HCT116 (cell line): ENCODE data around the gene MXRA8. TPM values are rescaled to one million over a fixed set of nuclear protein-coding genes. Genes with fewer than 3 reads are reported as not detected.

ENCODE experiments used
- ATAC-seq: fragments of 200-7000 bp; cut with Tn5 transposase; 2 replicates; pipeline ENCODE4 v1.9.1; 2020; ENCODE audit warnings: mild to moderate bottlenecking, moderate library complexity
- BruUV-seq: library from RNA; stranded (reverse); fragments of 400-500 nt; replicated peaks from 2 replicates; lab custom pipeline; 2021; lab: Mats Ljungman, UMichigan
- CTCF ChIA-PET: fragments of 300-600 bp; sonication (Branson Sonifier 250); formaldehyde crosslinking; loops from one replicate; lab custom pipeline; 2021; ENCODE audit warnings: antibody characterized with exemption; lab: Charles Lee
- POLR2A ChIA-PET: fragments of 300-600, 350-600 bp; sonication (Branson Sonifier 250); formaldehyde crosslinking; loops from one replicate; lab custom pipeline; 2021; ENCODE audit warnings: antibody characterized with exemption; lab: Charles Lee
- RAD21 ChIA-PET, 2 experiments: fragments of 300-600 bp; sonication (Branson Sonifier 250); formaldehyde crosslinking; loops; one replicate each; lab custom pipeline; 2023; ENCODE audit warnings: low total read pairs in 2 of 2; ENCODE audit not compliant: uncharacterized antibody in 2 of 2, unreplicated experiment in 2 of 2, low non-redundant PET in 1 of 2; lab: Charles Lee
- DNase-seq: peaks from one replicate; pipeline ENCODE4 v3.0.0-alpha.2; 2010; ENCODE audit warnings: low read depth, low spot score
- H2AFZ ChIP-seq: fragments of 200-600 bp; shearing (Covaris generic), sonication (generic); 2 replicates; pipeline ENCODE4 v1.6.1; 2017; ENCODE audit warnings: low read depth, mixed run types, mixed read lengths, antibody characterized with exemption, low read length; ENCODE audit not compliant: poor library complexity, severe bottlenecking
- H3K27ac ChIP-seq: 2 replicates; pipeline ENCODE4 v1.5.1; 2012; ENCODE audit warnings: low read depth, low read length
- H3K27me3 ChIP-seq: fragments of 200-600 bp; sonication (generic); 2 replicates; pipeline ENCODE4 v1.6.1; 2016; ENCODE audit warnings: mixed run types, low read length, mixed read lengths; ENCODE audit not compliant: insufficient read depth
- H3K36me3 ChIP-seq, 2 experiments: fragments of 200-500 bp in 1 of 2; fragments of 200-600 bp in 1 of 2; sonication (Bioruptor generic) in 1 of 2; sonication (generic) in 1 of 2; 2 replicates each; pipeline versions ENCODE4 v1.5.1 to v1.6.1; 2014 to 2016; ENCODE audit warnings: low read length in 2 of 2, inconsistent platforms in 1 of 2, mixed read lengths in 1 of 2, mixed run types in 1 of 2; ENCODE audit not compliant: insufficient read depth in 2 of 2, control insufficient read depth in 1 of 2
- H3K4me1 ChIP-seq, 2 experiments: fragments of 200-600 bp in 1 of 2; sonication (generic) in 1 of 2; 2 replicates each; pipeline versions ENCODE4 v1.5.1 to v1.6.1; 2012 to 2017; ENCODE audit warnings: low read length in 2 of 2, inconsistent platforms in 1 of 2, mild to moderate bottlenecking in 1 of 2, mixed read lengths in 1 of 2, mixed run types in 1 of 2, moderate library complexity in 1 of 2; ENCODE audit not compliant: insufficient read depth in 2 of 2, control insufficient read depth in 1 of 2
- H3K4me2 ChIP-seq: fragments of 200-600 bp; sonication (generic); 2 replicates; pipeline ENCODE4 v1.6.1; 2017; ENCODE audit warnings: mixed run types, low read length, mixed read lengths
- H3K4me3 ChIP-seq, 2 experiments: fragments of 200-600 bp in 1 of 2; sonication (generic) in 1 of 2; replicated peaks in 1 of 2; 2 replicates each; pipeline ENCODE4 v1.5.1; 2011 to 2016; ENCODE audit warnings: low read length in 2 of 2, control low read depth in 1 of 2, low read depth in 1 of 2, mild to moderate bottlenecking in 1 of 2, mixed read lengths in 1 of 2, mixed run types in 1 of 2
- H3K79me2 ChIP-seq: fragments of 200-600 bp; sonication (generic); 2 replicates; pipeline ENCODE4 v1.6.1; 2017; ENCODE audit warnings: mild to moderate bottlenecking, mixed run types, low read length, moderate library complexity, mixed read lengths; ENCODE audit not compliant: insufficient read depth
- H3K9ac ChIP-seq: fragments of 200-600 bp; sonication (generic); 2 replicates; pipeline ENCODE4 v1.6.1; 2016; ENCODE audit warnings: low read length, mixed read lengths
- H3K9me2 ChIP-seq: fragments of 200-600 bp; sonication (generic), shearing (Covaris generic); 2 replicates; pipeline ENCODE4 v1.6.1; 2017; ENCODE audit warnings: mixed run types, mild to moderate bottlenecking, moderate library complexity; ENCODE audit not compliant: insufficient read depth
- H3K9me3 ChIP-seq, 2 experiments: fragments of 200-500 bp in 1 of 2; fragments of 200-600 bp in 1 of 2; sonication (Bioruptor generic) in 1 of 2; sonication (generic) in 1 of 2; 2 replicates each; pipeline ENCODE4 v1.6.1; 2014 to 2017; ENCODE audit warnings: low read length in 2 of 2, mixed read lengths in 2 of 2, inconsistent platforms in 1 of 2, low read depth in 1 of 2, mild to moderate bottlenecking in 1 of 2, mixed run types in 1 of 2, moderate library complexity in 1 of 2; ENCODE audit not compliant: control insufficient read depth in 1 of 2, insufficient read depth in 1 of 2
- H4K20me1 ChIP-seq: fragments of 200-600 bp; sonication (generic), shearing (Covaris generic); 2 replicates; pipeline ENCODE4 v1.6.1; 2017; ENCODE audit warnings: mixed run types, mild to moderate bottlenecking, moderate library complexity; ENCODE audit not compliant: insufficient read depth
- ATF3 ChIP-seq: IDR thresholded peaks from 2 replicates; pipeline ENCODE4 v1.6.1; 2012
- CBX3 ChIP-seq: IDR thresholded peaks from 2 replicates; pipeline ENCODE4 v1.6.1; 2012; ENCODE audit warnings: low read depth
- CEBPB ChIP-seq: IDR thresholded peaks from 2 replicates; pipeline ENCODE4 v1.6.1; 2012; ENCODE audit warnings: low read depth
- CTCF ChIP-seq, 3 experiments: fragments of 200-600 bp in 1 of 3; sonication (generic) in 1 of 3; IDR thresholded peaks in 2 of 3; conservative IDR thresholded peaks in 1 of 3; 2 replicates each; pipeline ENCODE4 v1.5.1; 2012 to 2017; ENCODE audit warnings: low read depth in 2 of 3, low read length in 2 of 3, antibody characterized with exemption in 1 of 3, borderline replicate concordance in 1 of 3, control low read depth in 1 of 3, mild to moderate bottlenecking in 1 of 3, mixed read lengths in 1 of 3, mixed run types in 1 of 3, moderate library complexity in 1 of 3; ENCODE audit not compliant: insufficient read depth in 1 of 3
- EGR1 ChIP-seq: IDR thresholded peaks from 2 replicates; pipeline ENCODE4 v1.6.1; 2012; ENCODE audit warnings: low read depth
- ELF1 ChIP-seq: IDR thresholded peaks from 2 replicates; pipeline ENCODE4 v1.6.1; 2012; ENCODE audit warnings: low read depth, borderline replicate concordance
- EZH2 ChIP-seq: fragments of 200-600 bp; sonication (generic); IDR thresholded peaks from 2 replicates; pipeline ENCODE4 v1.6.1; 2017; ENCODE audit warnings: antibody characterized with exemption, mixed run types
- EZH2phosphoT487 ChIP-seq: fragments of 200-600 bp; IDR thresholded peaks from 2 replicates; pipeline ENCODE4 v1.6.1; 2018; ENCODE audit warnings: antibody characterized with exemption, borderline replicate concordance
- FOSL1 ChIP-seq: IDR thresholded peaks from 2 replicates; pipeline ENCODE4 v1.6.1; 2012; ENCODE audit warnings: low read depth
- JUND ChIP-seq: IDR thresholded peaks from 2 replicates; pipeline ENCODE4 v1.6.1; 2012
- MAX ChIP-seq: IDR thresholded peaks from 2 replicates; pipeline ENCODE4 v1.6.1; 2012
- POLR2A ChIP-seq: IDR thresholded peaks from 2 replicates; pipeline ENCODE4 v1.7.0; 2011; ENCODE audit warnings: borderline replicate concordance; ENCODE audit not compliant: insufficient read depth, insufficient read length; ENCODE audit errors: extremely low read depth
- POLR2AphosphoS5 ChIP-seq: IDR thresholded peaks from 2 replicates; pipeline ENCODE4 v1.6.1; 2011; ENCODE audit warnings: mild to moderate bottlenecking, low read depth, low read length, moderate library complexity
- REST ChIP-seq: IDR thresholded peaks from 2 replicates; pipeline ENCODE4 v1.6.1; 2012; ENCODE audit warnings: low read depth
- SIN3A ChIP-seq: IDR thresholded peaks from 2 replicates; pipeline ENCODE4 v1.6.1; 2012; ENCODE audit warnings: low read depth
- SP1 ChIP-seq: IDR thresholded peaks from 2 replicates; pipeline ENCODE4 v1.6.1; 2012; ENCODE audit warnings: low read depth
- YY1 ChIP-seq: IDR thresholded peaks from 2 replicates; pipeline ENCODE4 v1.6.1; 2011; ENCODE audit warnings: low read length, low read depth, moderate library complexity, mild to moderate bottlenecking; ENCODE audit not compliant: insufficient replicate concordance; ENCODE audit errors: extremely low read depth
- ZBTB33 ChIP-seq: IDR thresholded peaks from 2 replicates; pipeline ENCODE4 v1.6.1; 2011; ENCODE audit warnings: mild to moderate bottlenecking, low read length, moderate library complexity; ENCODE audit not compliant: insufficient replicate concordance; ENCODE audit errors: extremely low read depth
- intact Hi-C: fragments of 100-400 bp; cut with micrococcal nuclease; formaldehyde crosslinking; loops from 2 replicates; pipeline ENCODE4 v1.10.0; 2022
- total RNA-seq: library from RNA; stranded (reverse); gene quantifications from one replicate; pipeline ENCODE4 v1.2.1, GENCODE V29; 2021; ENCODE audit not compliant: unreplicated experiment

Gene MXRA8
- total RNA-seq, 1 experiment from 2014 or later: 0.74 TPM

GRCh38 chr1:1322418-1322817 lies 35.9 kb downstream of the MXRA8 start:
- H3K9me2 ChIP-seq: no peaks in the 10 kb centered on the region
- no TSS peak for BruUV-seq
- H3K4me1 ChIP-seq: peaks cover 30 to 47% of the 10 kb centered on the region in 2 experiments
- H3K27me3 ChIP-seq: no peaks in the 10 kb centered on the region
- TF ChIP-seq POLR2A (no peak), CBX3 (no peak), ELF1 (no peak), REST (no peak), YY1 (no peak), ZBTB33 (no peak), POLR2AphosphoS5 (no peak), SP1 (no peak), SIN3A (no peak), CEBPB (no peak), EZH2phosphoT487 (no peak), JUND (no peak), EGR1 (no peak), MAX (no peak), CTCF (IDR thresholded peaks at IDR 0.05 in 2 of 3, conservative IDR thresholded peaks at IDR 0.05 in 1 of 3; ENCODE audit: borderline replicate concordance in 1 of 3, insufficient read depth in 1 of 3, low read depth in 2 of 3, low read length in 2 of 3) (no peak), FOSL1 (no peak), ATF3 (no peak), EZH2 (no peak)
- CTCF ChIA-PET: no interaction called here
- no peak for DNase-seq
- H3K9ac ChIP-seq: no peak overlapping the region
- no peak overlapping the region for H3K4me3 ChIP-seq
- no peak for ATAC-seq
- H3K4me2 ChIP-seq: no peak overlapping the region
- intact Hi-C loops: no loop called here
- H3K27ac ChIP-seq: no peak overlapping the region
- no peaks in the 10 kb centered on the region for H3K9me3 ChIP-seq
- RAD21 ChIA-PET: no interaction called here
- peaks cover 10% of the 10 kb centered on the region; the same call in 1 of the 2 replicates for H4K20me1 ChIP-seq
- H2AFZ ChIP-seq: no peak overlapping the region
- POLR2A ChIA-PET: no interaction called here
- peaks cover 4 to 13% of the 10 kb centered on the region in 2 experiments; a peak in 2 of 4 replicates for H3K36me3 ChIP-seq
- peaks cover 84% of the 10 kb centered on the region for H3K79me2 ChIP-seq
